ENCODE measurements around the gene VKORC1.

VKORC1 gene

GRCh38 chr16:31133046-31133501 is 38.5 kb upstream of the VKORC1 start:
- H3K27me3 ChIP-seq (ENCODE audit: low read length): no peaks in the 10 kb centered on the region
- H3K9me3 ChIP-seq (ENCODE audit: insufficient read depth, low read length): no peaks in the 10 kb centered on the region
- H3K9ac ChIP-seq (ENCODE audit: low read length): no peak overlapping the region
- TF ChIP-seq CTCF (IDR thresholded peaks at IDR 0.05; ENCODE audit: insufficient read depth, low read length, poor library complexity, severe bottlenecking) (no peak), EZH2phosphoT487 (conservative IDR thresholded peaks at IDR 0.05; ENCODE audit: low read length) (no peak)
- no peaks in the 10 kb centered on the region for H3F3A ChIP-seq (ENCODE audit: insufficient read depth)
- no peaks in the 10 kb centered on the region for H3K79me2 ChIP-seq (ENCODE audit: insufficient read depth, low read length)
- no peak overlapping the region for H2AFZ ChIP-seq (ENCODE audit: low read depth, low read length, severe bottlenecking)
- H3K36me3 ChIP-seq (ENCODE audit: low read length): no peaks in the 10 kb centered on the region
- no peak overlapping the region for H3K27ac ChIP-seq (ENCODE audit: low read depth, low read length)
- no peaks in the 10 kb centered on the region for H3K9me2 ChIP-seq (replicated peaks; ENCODE audit: insufficient read depth, low read length)
- no peak overlapping the region for H3K4me2 ChIP-seq (ENCODE audit: low read depth, low read length, poor library complexity, severe bottlenecking)
- no peak overlapping the region for H3K4me3 ChIP-seq (ENCODE audit: insufficient read depth, low read length, poor library complexity, severe bottlenecking)
- H4K20me1 ChIP-seq (ENCODE audit: low read depth, low read length): no peaks in the 10 kb centered on the region

GRCh38 chr16:31132303-31132979 is 37.8 kb upstream of the VKORC1 start:
- Histone ChIP-seq H3K4me2 (ENCODE audit: low read depth, low read length, poor library complexity, severe bottlenecking) (no peak overlapping the region), H3K9me3 (ENCODE audit: insufficient read depth, low read length) (no peaks in the 10 kb centered on the region), H3K79me2 (ENCODE audit: insufficient read depth, low read length) (no peaks in the 10 kb centered on the region), H4K20me1 (ENCODE audit: low read depth, low read length) (no peaks in the 10 kb centered on the region), H3K9ac (ENCODE audit: low read length) (no peak overlapping the region), H2AFZ (ENCODE audit: low read depth, low read length, severe bottlenecking) (no peak overlapping the region), H3F3A (ENCODE audit: insufficient read depth) (no peaks in the 10 kb centered on the region), H3K9me2 (replicated peaks; ENCODE audit: insufficient read depth, low read length) (no peaks in the 10 kb centered on the region), H3K4me3 (ENCODE audit: insufficient read depth, low read length, poor library complexity, severe bottlenecking) (no peak overlapping the region), H3K27me3 (ENCODE audit: low read length) (no peaks in the 10 kb centered on the region), H3K27ac (ENCODE audit: low read depth, low read length) (no peak overlapping the region), H3K36me3 (ENCODE audit: low read length) (no peaks in the 10 kb centered on the region)
- TF ChIP-seq CTCF (IDR thresholded peaks at IDR 0.05; ENCODE audit: insufficient read depth, low read length, poor library complexity, severe bottlenecking): no peak
- no peak for TF ChIP-seq EZH2phosphoT487 (conservative IDR thresholded peaks at IDR 0.05; ENCODE audit: low read length)

GRCh38 chr16:31131841-31132271 is 37.3 kb upstream of the VKORC1 start:
- TF ChIP-seq EZH2phosphoT487 (conservative IDR thresholded peaks at IDR 0.05; ENCODE audit: low read length): no peak
- no peak for TF ChIP-seq CTCF (IDR thresholded peaks at IDR 0.05; ENCODE audit: insufficient read depth, low read length, poor library complexity, severe bottlenecking)
- no peak overlapping the region for H3K9ac ChIP-seq (ENCODE audit: low read length)
- no peak overlapping the region for H3K4me3 ChIP-seq (ENCODE audit: insufficient read depth, low read length, poor library complexity, severe bottlenecking)
- no peaks in the 10 kb centered on the region for H3K9me2 ChIP-seq (replicated peaks; ENCODE audit: insufficient read depth, low read length)
- H3K4me2 ChIP-seq (ENCODE audit: low read depth, low read length, poor library complexity, severe bottlenecking): no peak overlapping the region
- no peaks in the 10 kb centered on the region for H3K27me3 ChIP-seq (ENCODE audit: low read length)
- H3K27ac ChIP-seq (ENCODE audit: low read depth, low read length): no peak overlapping the region
- no peaks in the 10 kb centered on the region for H3K9me3 ChIP-seq (ENCODE audit: insufficient read depth, low read length)
- H3K79me2 ChIP-seq (ENCODE audit: insufficient read depth, low read length): no peaks in the 10 kb centered on the region
- H4K20me1 ChIP-seq (ENCODE audit: low read depth, low read length): no peaks in the 10 kb centered on the region
- no peaks in the 10 kb centered on the region for H3K36me3 ChIP-seq (ENCODE audit: low read length)
- H2AFZ ChIP-seq (ENCODE audit: low read depth, low read length, severe bottlenecking): no peak overlapping the region
- H3F3A ChIP-seq (ENCODE audit: insufficient read depth): no peaks in the 10 kb centered on the region

Measured in SU-DHL-6 (cell line).